Activated B cell treated with CpG ODN at 0.5 μM for 24 hours (primary cell): ENCODE data around the gene SEMA3D. TPM values are rescaled to one million over a fixed set of nuclear protein-coding genes. Genes with fewer than 3 reads are reported as not detected.

Experiments used
- ATAC-seq: fragments of 200-7000 bp; cut with Tn5 transposase; one replicate; pipeline ENCODE4 v1.10.0; 2021; ENCODE audit warnings: low read depth, mild to moderate bottlenecking, moderate library complexity
- CTCF ChIA-PET: fragments of 350-600 bp; sonication (Branson Sonifier 250); formaldehyde crosslinking; loops from one replicate; lab custom pipeline; 2021; ENCODE audit warnings: antibody characterized with exemption; lab: Charles Lee
- POLR2A ChIA-PET: fragments of 350-600 bp; sonication (Branson Sonifier 250); formaldehyde crosslinking; loops from one replicate; lab custom pipeline; 2021; ENCODE audit warnings: antibody characterized with exemption; lab: Charles Lee
- DNase-seq: peaks from one replicate; pipeline ENCODE4 v3.0.0; 2022
- H3K27ac Mint-ChIP-seq: one replicate; pipeline ENCODE4 v1.8.0; 2020; ENCODE audit warnings: mixed read lengths
- H3K27me3 Mint-ChIP-seq: one replicate; pipeline ENCODE4 v1.8.0; 2021; ENCODE audit warnings: mixed read lengths
- H3K36me3 Mint-ChIP-seq: one replicate; pipeline ENCODE4 v1.8.0; 2021; ENCODE audit warnings: low read depth, mixed read lengths
- H3K4me1 Mint-ChIP-seq: one replicate; pipeline ENCODE4 v1.8.0; 2021; ENCODE audit warnings: mixed read lengths
- H3K4me3 Mint-ChIP-seq: one replicate; pipeline ENCODE4 v1.8.0; 2020; ENCODE audit warnings: mild to moderate bottlenecking, mixed read lengths
- H3K9me3 Mint-ChIP-seq: one replicate; pipeline ENCODE4 v1.8.0; 2020; ENCODE audit warnings: mixed read lengths
- intact Hi-C: fragments of 100-400 bp; cut with micrococcal nuclease; formaldehyde crosslinking; loops from one replicate; pipeline ENCODE4 v1.15.1; 2024
- total RNA-seq: library from RNA; stranded (reverse); gene quantifications from 2 replicates; pipeline ENCODE4 v1.2.3, GENCODE V29; 2022
- TF ChIP-seq, protein P1 (sequence below): fragments of 200-600 bp; IDR thresholded peaks from one replicate; pipeline ENCODE4 v1.8.0; 2022; ENCODE audit warnings: antibody characterized with exemption, mild to moderate bottlenecking

Gene SEMA3D
- total RNA-seq, 1 donor from 2014 or later: not detected

DNA sequence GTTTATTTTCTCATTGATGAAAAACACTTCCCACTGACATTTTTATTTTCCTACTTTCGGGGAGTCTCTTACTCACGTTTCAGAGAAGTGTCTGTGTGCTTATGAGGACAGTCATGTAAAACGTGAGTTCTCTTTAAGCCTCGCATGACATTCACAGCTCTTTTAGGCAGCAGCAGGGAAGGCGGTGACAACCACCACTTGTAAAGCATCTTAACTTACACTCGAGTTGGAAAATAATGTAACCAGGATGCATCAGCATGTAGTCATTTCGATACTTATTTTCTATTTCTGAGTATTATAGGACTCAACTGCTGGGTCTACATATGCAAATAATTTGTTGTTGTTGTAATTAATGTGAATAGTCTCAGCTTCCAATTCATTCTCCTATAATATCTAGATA is 153.6 kb downstream of the SEMA3D start:
- Mint-ChIP-seq H3K9me3 (no peaks in the 10 kb centered on the region), H3K27me3 (no peaks in the 10 kb centered on the region), H3K36me3 (no peaks in the 10 kb centered on the region), H3K4me1 (no peaks in the 10 kb centered on the region), H3K4me3 (no peak overlapping the region), H3K27ac (no peak overlapping the region)
- intact Hi-C loops: loop anchor here (10.0 kb wide), 1 partner anchor 62 kb away; no protein-coding TSS in a partner anchor
- ChIA-PET POLR2A (no interaction called here), CTCF (interaction anchor here (1.2 kb wide), 1 partner anchor 9 kb away, joined by 4 read pairs; no protein-coding TSS in a partner anchor)
- DNase-seq: no peak
- TF ChIP-seq, protein P1, sequence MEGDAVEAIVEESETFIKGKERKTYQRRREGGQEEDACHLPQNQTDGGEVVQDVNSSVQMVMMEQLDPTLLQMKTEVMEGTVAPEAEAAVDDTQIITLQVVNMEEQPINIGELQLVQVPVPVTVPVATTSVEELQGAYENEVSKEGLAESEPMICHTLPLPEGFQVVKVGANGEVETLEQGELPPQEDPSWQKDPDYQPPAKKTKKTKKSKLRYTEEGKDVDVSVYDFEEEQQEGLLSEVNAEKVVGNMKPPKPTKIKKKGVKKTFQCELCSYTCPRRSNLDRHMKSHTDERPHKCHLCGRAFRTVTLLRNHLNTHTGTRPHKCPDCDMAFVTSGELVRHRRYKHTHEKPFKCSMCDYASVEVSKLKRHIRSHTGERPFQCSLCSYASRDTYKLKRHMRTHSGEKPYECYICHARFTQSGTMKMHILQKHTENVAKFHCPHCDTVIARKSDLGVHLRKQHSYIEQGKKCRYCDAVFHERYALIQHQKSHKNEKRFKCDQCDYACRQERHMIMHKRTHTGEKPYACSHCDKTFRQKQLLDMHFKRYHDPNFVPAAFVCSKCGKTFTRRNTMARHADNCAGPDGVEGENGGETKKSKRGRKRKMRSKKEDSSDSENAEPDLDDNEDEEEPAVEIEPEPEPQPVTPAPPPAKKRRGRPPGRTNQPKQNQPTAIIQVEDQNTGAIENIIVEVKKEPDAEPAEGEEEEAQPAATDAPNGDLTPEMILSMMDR: no peak
- no peak for ATAC-seq

- no peaks in the 10 kb centered on the region for H3K27me3 Mint-ChIP-seq
Observed at GRCh38 chr7:85031475-85031874, 155.4 kb downstream of the SEMA3D start.

GRCh38 chr7:85030893-85031292 is 156.0 kb downstream of the SEMA3D start:
- Mint-ChIP-seq H3K36me3 (no peaks in the 10 kb centered on the region), H3K4me3 (no peak overlapping the region), H3K9me3 (no peaks in the 10 kb centered on the region), H3K27me3 (no peaks in the 10 kb centered on the region), H3K4me1 (no peaks in the 10 kb centered on the region), H3K27ac (no peak overlapping the region)
- TF ChIP-seq, protein P1: no peak
- ChIA-PET POLR2A (no interaction called here), CTCF (interaction anchor here (0.8 kb wide), 1 partner anchor 525 kb away, joined by 3 read pairs; no protein-coding TSS in a partner anchor)
- intact Hi-C loops: loop anchor here (1.0 to 10.0 kb wide), 3 partner anchors 64 to 720 kb away; no protein-coding TSS in a partner anchor
- ATAC-seq (no peak), DNase-seq (no peak)

More at GRCh38 chr7:85031475-85031874, 155.4 kb downstream of the SEMA3D start:
- H3K4me3 Mint-ChIP-seq: no peak overlapping the region
- DNase-seq (no peak), ATAC-seq (no peak)
- no peak overlapping the region for H3K27ac Mint-ChIP-seq
- no peaks in the 10 kb centered on the region for H3K4me1 Mint-ChIP-seq
- no peaks in the 10 kb centered on the region for H3K36me3 Mint-ChIP-seq
- TF ChIP-seq, protein P1: no peak
- no peaks in the 10 kb centered on the region for H3K9me3 Mint-ChIP-seq
- CTCF ChIA-PET: interaction anchor here (0.8 kb wide), 1 partner anchor 525 kb away, joined by 3 read pairs; no protein-coding TSS in a partner anchor
- POLR2A ChIA-PET: no interaction called here
- intact Hi-C loops: loop anchor here (1.0 to 10.0 kb wide), 3 partner anchors 63 to 719 kb away; no protein-coding TSS in a partner anchor

GRCh38 chr7:85025312-85025756 is 161.5 kb downstream of the SEMA3D start:
- H3K27me3 Mint-ChIP-seq: no peaks in the 10 kb centered on the region
- no peak for DNase-seq
- H3K9me3 Mint-ChIP-seq: no peaks in the 10 kb centered on the region
- H3K4me1 Mint-ChIP-seq: no peaks in the 10 kb centered on the region
- ChIA-PET POLR2A (no interaction called here), CTCF (interaction anchor here (1.2 kb wide), 1 partner anchor 15 kb away, joined by 3 read pairs; no protein-coding TSS in a partner anchor)
- intact Hi-C loops: no loop called here
- TF ChIP-seq, protein P1: no peak
- no peaks in the 10 kb centered on the region for H3K36me3 Mint-ChIP-seq
- ATAC-seq: no peak
- H3K4me3 Mint-ChIP-seq: no peak overlapping the region
- no peak overlapping the region for H3K27ac Mint-ChIP-seq

DNA sequence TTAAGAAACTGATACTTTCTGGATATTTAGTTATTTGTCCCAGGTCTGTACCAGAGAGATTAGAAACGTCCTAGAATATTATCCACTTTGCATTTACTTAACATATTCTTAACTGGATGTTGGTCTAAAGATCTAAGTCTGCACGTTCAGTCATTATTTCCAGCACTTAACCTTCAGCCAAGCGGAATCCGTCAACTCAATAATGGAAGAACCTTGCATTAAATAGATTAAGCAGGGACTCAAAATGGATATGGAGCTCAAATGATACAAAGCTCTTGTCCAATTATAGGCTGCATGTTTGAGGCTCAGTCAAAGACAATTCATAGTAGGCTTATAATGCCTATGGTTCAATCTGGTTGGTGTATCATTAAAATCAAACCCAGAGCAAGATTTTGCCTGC is 162.9 kb downstream of the SEMA3D start:
- ATAC-seq (no peak), DNase-seq (no peak)
- Mint-ChIP-seq H3K27me3 (no peaks in the 10 kb centered on the region), H3K9me3 (no peaks in the 10 kb centered on the region), H3K4me3 (no peak overlapping the region), H3K27ac (no peak overlapping the region), H3K36me3 (no peaks in the 10 kb centered on the region), H3K4me1 (no peaks in the 10 kb centered on the region)
- TF ChIP-seq, protein P1: no peak
- intact Hi-C loops: loop anchor here (1.0 to 2.0 kb wide), 2 partner anchors 1048 to 1613 kb away; no protein-coding TSS in a partner anchor
- POLR2A ChIA-PET: no interaction called here
- CTCF ChIA-PET: interaction anchor here (0.6 to 1.3 kb wide), 3 partner anchors 532 to 1088 kb away, joined by 3 to 5 read pairs (median 3); no protein-coding TSS in a partner anchor
